ENCODE measurements around the gene RPRD1B.
A peak's percentile ranks its signal among the peaks of the same experiment; 100 is the strongest.

The RPRD1B gene

DNA sequence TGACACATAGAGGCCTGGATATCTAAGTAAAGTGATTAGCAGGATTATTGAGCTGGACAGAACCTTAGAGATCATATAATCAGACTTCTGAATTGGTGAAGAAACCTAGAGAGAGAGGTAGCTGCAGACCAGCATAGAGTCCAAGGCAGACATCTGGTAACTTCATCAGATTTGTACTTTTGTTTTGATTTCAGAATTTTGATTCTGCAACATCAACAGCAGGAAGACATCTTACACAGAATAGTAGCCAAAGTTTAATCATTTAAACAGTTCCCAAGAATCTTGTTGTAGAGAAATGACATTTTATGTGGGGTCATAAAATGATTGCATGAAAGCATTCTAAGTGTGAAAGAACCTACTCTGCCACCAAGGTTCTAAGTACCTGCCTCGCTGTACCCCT, 39.4 kb downstream of the RPRD1B start:
- H3K27me3 ChIP-seq (replicated peaks; ENCODE audit: control insufficient read depth, insufficient read depth, low read length) = no peaks in the 10 kb centered on the region
- DNase-seq (ENCODE audit: extremely low read depth, insufficient read length) = no peak
- TF ChIP-seq, protein P1, sequence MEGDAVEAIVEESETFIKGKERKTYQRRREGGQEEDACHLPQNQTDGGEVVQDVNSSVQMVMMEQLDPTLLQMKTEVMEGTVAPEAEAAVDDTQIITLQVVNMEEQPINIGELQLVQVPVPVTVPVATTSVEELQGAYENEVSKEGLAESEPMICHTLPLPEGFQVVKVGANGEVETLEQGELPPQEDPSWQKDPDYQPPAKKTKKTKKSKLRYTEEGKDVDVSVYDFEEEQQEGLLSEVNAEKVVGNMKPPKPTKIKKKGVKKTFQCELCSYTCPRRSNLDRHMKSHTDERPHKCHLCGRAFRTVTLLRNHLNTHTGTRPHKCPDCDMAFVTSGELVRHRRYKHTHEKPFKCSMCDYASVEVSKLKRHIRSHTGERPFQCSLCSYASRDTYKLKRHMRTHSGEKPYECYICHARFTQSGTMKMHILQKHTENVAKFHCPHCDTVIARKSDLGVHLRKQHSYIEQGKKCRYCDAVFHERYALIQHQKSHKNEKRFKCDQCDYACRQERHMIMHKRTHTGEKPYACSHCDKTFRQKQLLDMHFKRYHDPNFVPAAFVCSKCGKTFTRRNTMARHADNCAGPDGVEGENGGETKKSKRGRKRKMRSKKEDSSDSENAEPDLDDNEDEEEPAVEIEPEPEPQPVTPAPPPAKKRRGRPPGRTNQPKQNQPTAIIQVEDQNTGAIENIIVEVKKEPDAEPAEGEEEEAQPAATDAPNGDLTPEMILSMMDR (IDR thresholded peaks at IDR 0.05; ENCODE audit: insufficient read depth, low read length, poor library complexity, severe bottlenecking) = no peak
- no peak overlapping the region for H3K4me3 ChIP-seq (replicated peaks; ENCODE audit: low read depth, low read length)
- H3K36me3 ChIP-seq (ENCODE audit: control insufficient read depth, insufficient read depth, low read length) = peaks cover 15% of the 10 kb centered on the region

DNA sequence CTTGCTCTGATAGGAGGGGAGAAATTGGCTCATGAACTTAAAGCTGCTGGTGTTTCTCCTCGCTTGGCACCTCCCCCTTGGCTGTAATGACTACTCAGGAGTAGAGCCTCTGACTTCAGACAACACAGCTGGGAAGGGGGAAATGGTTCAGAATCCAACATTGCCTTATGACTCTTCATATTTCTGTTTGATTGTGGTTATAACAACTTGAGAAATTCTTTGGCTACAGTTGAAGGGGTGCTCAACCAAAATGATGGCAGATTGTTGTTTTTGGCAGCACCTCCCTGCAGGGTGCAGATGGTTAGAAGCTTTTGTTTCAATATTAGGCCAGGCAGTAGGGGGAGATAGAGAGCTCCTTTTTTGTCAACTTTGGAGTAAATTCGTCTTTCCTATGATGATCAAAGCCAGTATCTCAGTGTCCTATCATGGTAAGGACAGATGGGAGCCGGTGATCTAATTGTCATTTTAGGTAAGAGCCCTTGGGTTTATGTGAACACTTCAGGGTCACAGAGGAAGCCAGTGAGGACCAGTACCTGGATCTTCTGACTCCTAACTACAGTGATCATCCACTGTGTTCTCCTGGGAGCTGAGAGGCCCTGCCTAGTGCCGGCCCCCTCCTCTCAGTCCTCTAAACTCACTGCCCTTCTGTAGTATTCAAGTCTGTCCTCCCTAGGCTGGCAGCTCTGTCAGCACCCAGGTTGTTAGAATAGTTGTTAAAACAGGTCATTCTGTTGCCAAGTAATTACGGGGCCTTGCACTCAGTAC, 39.9 kb downstream of the RPRD1B start:
- Histone ChIP-seq H3K36me3 (ENCODE audit: control insufficient read depth, insufficient read depth, low read length) (peaks cover 13% of the 10 kb centered on the region), H3K4me3 (replicated peaks; ENCODE audit: low read depth, low read length) (no peak overlapping the region), H3K27me3 (replicated peaks; ENCODE audit: control insufficient read depth, insufficient read depth, low read length) (no peaks in the 10 kb centered on the region)
- TF ChIP-seq, protein P1 (IDR thresholded peaks at IDR 0.05; ENCODE audit: insufficient read depth, low read length, poor library complexity, severe bottlenecking) = peak; percentile 79
- no peak for DNase-seq (ENCODE audit: extremely low read depth, insufficient read length)

DNA sequence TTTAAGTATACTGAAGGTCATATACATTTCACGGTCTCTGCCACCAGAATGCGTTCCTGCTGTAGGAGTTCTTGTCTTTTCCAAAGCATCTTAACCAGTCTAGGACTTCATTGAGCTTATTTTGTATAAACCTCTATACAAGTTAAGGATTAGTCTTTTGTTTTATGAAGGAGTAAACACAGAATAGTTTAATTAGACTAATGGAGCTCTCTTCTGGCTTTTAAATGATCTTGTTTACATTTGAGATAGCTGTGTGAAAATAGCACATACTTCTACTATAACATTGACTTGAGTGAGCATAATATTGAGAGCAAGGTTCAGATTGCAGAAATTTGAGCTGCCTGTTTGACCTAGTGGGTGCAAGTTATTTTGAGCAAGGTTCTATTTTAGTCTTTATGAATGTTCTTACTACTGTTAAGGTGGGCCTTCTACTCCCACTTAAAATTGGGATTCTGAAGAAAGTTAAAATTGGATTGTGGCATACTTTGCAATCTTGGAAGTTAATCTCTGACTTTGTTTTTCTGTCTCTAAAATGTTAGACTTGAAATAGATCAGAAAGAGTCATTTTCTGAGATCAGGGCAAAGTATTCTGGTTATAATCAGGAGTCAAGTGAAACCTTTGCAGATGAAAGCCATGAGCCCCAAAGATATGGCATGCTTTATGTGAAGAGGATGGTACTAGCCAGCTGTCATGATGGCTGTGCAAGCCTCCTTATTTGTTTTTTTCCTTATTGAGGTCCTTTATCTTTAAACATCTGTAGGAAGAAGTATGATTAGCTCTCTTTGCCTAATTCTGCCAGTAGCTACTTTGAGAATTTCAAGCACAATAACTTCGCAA, 41.8 kb downstream of the RPRD1B start:
- DNase-seq (ENCODE audit: extremely low read depth, insufficient read length) = no peak
- TF ChIP-seq, protein P1 (IDR thresholded peaks at IDR 0.05; ENCODE audit: insufficient read depth, low read length, poor library complexity, severe bottlenecking) = no peak
- no peaks in the 10 kb centered on the region for H3K27me3 ChIP-seq (replicated peaks; ENCODE audit: control insufficient read depth, insufficient read depth, low read length)
- H3K4me3 ChIP-seq (replicated peaks; ENCODE audit: low read depth, low read length) = no peak overlapping the region
- H3K36me3 ChIP-seq (ENCODE audit: control insufficient read depth, insufficient read depth, low read length) = peaks cover 8% of the 10 kb centered on the region

DNA sequence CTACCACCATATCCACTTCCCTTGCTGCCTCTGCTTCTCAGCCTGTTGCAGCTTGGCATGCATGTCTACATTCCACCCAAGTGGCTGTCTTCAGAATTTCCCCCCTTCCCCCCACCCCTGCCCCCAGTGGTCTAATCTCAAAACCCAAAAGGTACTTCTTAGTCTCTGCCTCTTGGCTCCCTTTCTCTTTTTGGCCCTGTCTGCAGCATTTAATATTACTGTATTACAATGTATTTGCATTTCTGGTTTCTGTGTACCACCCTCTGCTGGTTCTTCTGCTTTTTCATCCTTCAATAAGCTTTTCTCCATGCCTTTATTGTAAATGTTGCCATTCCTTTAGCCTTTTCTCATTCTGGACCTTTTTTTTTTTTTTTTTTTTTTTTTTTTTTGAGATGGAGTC, 43.0 kb downstream of the RPRD1B start:
- no peak for DNase-seq (ENCODE audit: extremely low read depth, insufficient read length)
- Histone ChIP-seq H3K36me3 (ENCODE audit: control insufficient read depth, insufficient read depth, low read length) (peaks cover 6% of the 10 kb centered on the region), H3K27me3 (replicated peaks; ENCODE audit: control insufficient read depth, insufficient read depth, low read length) (no peaks in the 10 kb centered on the region), H3K4me3 (replicated peaks; ENCODE audit: low read depth, low read length) (no peak overlapping the region)
- TF ChIP-seq, protein P1 (IDR thresholded peaks at IDR 0.05; ENCODE audit: insufficient read depth, low read length, poor library complexity, severe bottlenecking) = peak; percentile 1

DNA sequence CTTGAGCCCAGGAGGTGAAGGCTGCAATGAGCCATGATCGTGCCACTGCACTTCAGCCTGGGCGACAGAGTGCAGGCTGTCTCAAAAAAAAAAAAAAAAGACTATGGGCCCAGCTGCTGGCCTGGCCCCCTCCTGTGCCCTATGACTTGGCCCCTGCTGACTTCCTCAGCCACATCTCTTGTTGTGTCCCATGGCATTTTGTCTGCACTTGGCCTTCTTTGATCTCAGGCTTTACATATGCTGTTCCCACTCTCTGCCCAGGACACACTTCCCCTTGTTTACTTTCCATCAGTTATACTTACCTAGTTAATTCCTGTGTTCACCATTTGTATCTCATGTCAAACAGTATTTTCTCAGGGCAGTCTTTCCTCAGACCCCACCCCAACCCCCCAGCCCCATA, 44.5 kb downstream of the RPRD1B start:
- H3K27me3 ChIP-seq (replicated peaks; ENCODE audit: control insufficient read depth, insufficient read depth, low read length) = no peaks in the 10 kb centered on the region
- no peak overlapping the region for H3K4me3 ChIP-seq (replicated peaks; ENCODE audit: low read depth, low read length)
- no peak for DNase-seq (ENCODE audit: extremely low read depth, insufficient read length)
- peaks cover 4% of the 10 kb centered on the region for H3K36me3 ChIP-seq (ENCODE audit: control insufficient read depth, insufficient read depth, low read length)
- TF ChIP-seq, protein P1 (IDR thresholded peaks at IDR 0.05; ENCODE audit: insufficient read depth, low read length, poor library complexity, severe bottlenecking) = no peak

Data from GM06990 (cell line).